ENCODE data around the gene SHOC2. TPM values are rescaled to one million over a fixed set of nuclear protein-coding genes. Genes with fewer than 3 reads are reported as not detected.
A peak's percentile ranks its signal among the peaks of the same experiment; 100 is the strongest.

Gene SHOC2
- total RNA-seq, 1 experiment from 2014 or later: 23.7 TPM

GRCh38 chr10:110919971-110920881 lies 822 bp downstream of the SHOC2 start:
- Histone ChIP-seq H4K20me1 (ENCODE audit: control insufficient read depth, insufficient read depth, insufficient read length) (no peaks in the 10 kb centered on the region), H2BK15ac (ENCODE audit: low read depth, low read length) (no peak overlapping the region)

More at GRCh38 chr10:110919971-110920881, 822 bp downstream of the SHOC2 start:
- Mint-ChIP-seq H3K36me3 (ENCODE audit: insufficient read depth in 1 of 3, low read depth in 3 of 3) (peaks cover 0 to 6% (median 2%) of the 10 kb centered on the region in 3 experiments; a peak in 3 of 7 replicates), H3K9me3 (no peaks in the 10 kb centered on the region; a peak in 1 of 5 replicates), H3K4me1 (peaks cover 24 to 28% of the 10 kb centered on the region in 2 experiments), H3K27ac (peak overlapping the region; percentile 49 to 91 (median 87)), H3K4me3 (peak overlapping the region; percentile 95 to 96), H3K27me3 (ENCODE audit: low read depth) (no peaks in the 10 kb centered on the region)
- no peak overlapping the region for H4K5ac ChIP-seq (ENCODE audit: insufficient read length, low read depth, low read length)
- H3K9ac ChIP-seq (ENCODE audit: extremely low read depth, insufficient read length, low read length): peak overlapping the region; percentile 72
- H2AFZ ChIP-seq (ENCODE audit: low read length): no peak overlapping the region
- H3K9me3 ChIP-seq (ENCODE audit: control insufficient read depth, low read depth, low read length): no peaks in the 10 kb centered on the region
- H3K56ac ChIP-seq (ENCODE audit: insufficient read length, low read depth, low read length): no peak overlapping the region
- H3K14ac ChIP-seq (ENCODE audit: insufficient read depth, low read length): peak overlapping the region; percentile 27; the same call in 1 of the 2 replicates
- H3K27me3 ChIP-seq (ENCODE audit: insufficient read depth, low read length): no peaks in the 10 kb centered on the region
- no peak overlapping the region for H2BK5ac ChIP-seq (ENCODE audit: insufficient read length, low read length)
- H3K23ac ChIP-seq (ENCODE audit: insufficient read length, low read depth, low read length): no peak overlapping the region
- H3K23me2 ChIP-seq (ENCODE audit: insufficient read length, low read depth, low read length, poor library complexity, severe bottlenecking): no peaks in the 10 kb centered on the region
- H3K18ac ChIP-seq (ENCODE audit: insufficient read length, low read depth, low read length): peak overlapping the region; percentile 61
- H4K91ac ChIP-seq (ENCODE audit: insufficient read length, low read depth, low read length): no peak overlapping the region
- no peak overlapping the region for H4K8ac ChIP-seq (replicated peaks; ENCODE audit: insufficient read length, low read depth, low read length)
- peak; percentile 43 for DNase-seq
- H3K27ac ChIP-seq (ENCODE audit: insufficient read length, low read depth, low read length): no peak overlapping the region
- H3K4ac ChIP-seq (ENCODE audit: low read depth, low read length): no peak overlapping the region
- H2BK12ac ChIP-seq (ENCODE audit: insufficient read length, low read depth, low read length): no peak overlapping the region
- TF ChIP-seq CTCF (conservative IDR thresholded peaks at IDR 0.05): no peak
- H2BK20ac ChIP-seq (ENCODE audit: low read depth, low read length, poor library complexity, severe bottlenecking): no peak overlapping the region
- no peak overlapping the region for H3T11ph ChIP-seq (ENCODE audit: low read length)
- peaks cover 4% of the 10 kb centered on the region; the same call in 1 of the 2 replicates for H3K4me1 ChIP-seq (ENCODE audit: insufficient read depth, low read length)
- H3K79me2 ChIP-seq (ENCODE audit: insufficient read depth, low read length): peaks cover 8% of the 10 kb centered on the region; the same call in 1 of the 2 replicates
- H3K79me1 ChIP-seq (ENCODE audit: insufficient read depth, low read depth, low read length, poor library complexity, severe bottlenecking): no peaks in the 10 kb centered on the region
- H2AK5ac ChIP-seq (ENCODE audit: insufficient read length, low read length): no peak overlapping the region
- H3K4me2 ChIP-seq (ENCODE audit: insufficient read depth, insufficient read length, low read length): peak overlapping the region; percentile 96
- WGBS (ENCODE audit: extremely low coverage, insufficient read length, low lambda C conversion rate): no CpG with 5 or more reads among the region's 44 CpGs
- no peak overlapping the region for H2BK120ac ChIP-seq (ENCODE audit: low read depth, low read length, poor library complexity, severe bottlenecking)
